HepG2 (cell line): ENCODE results near the gene EPHA6. TPM values are rescaled to one million over a fixed set of nuclear protein-coding genes. Genes with fewer than 3 reads are reported as not detected.

ENCODE experiments used
- ATAC-seq: fragments of 200-7000 bp; cut with Tn5 transposase; 3 replicates; pipeline ENCODE4 v1.9.1; 2020; ENCODE audit warnings: mild to moderate bottlenecking, moderate library complexity
- BruUV-seq: library from RNA; stranded (reverse); fragments of 400-500 nt; replicated peaks from 2 replicates; lab custom pipeline; 2021; lab: Mats Ljungman, UMichigan
- CTCF ChIA-PET: fragments of 300-600 bp; formaldehyde crosslinking; extraction: SDS; loops from one replicate; lab custom pipeline; 2021; ENCODE audit warnings: low total read pairs, inconsistent platforms, low intra/inter-chr PET ratio; lab: Yijun Ruan, JAX
- POLR2A ChIA-PET: fragments of 350-600 bp; sonication (Branson Sonifier 250); formaldehyde crosslinking; loops from one replicate; lab custom pipeline; 2020; ENCODE audit warnings: antibody characterized with exemption, inconsistent platforms; lab: Yijun Ruan, JAX
- DNase-seq: peaks from one replicate; pipeline ENCODE4 v3.0.0-alpha.2; 2015; ENCODE audit warnings: low spot score
- FAIRE-seq: peaks from 3 replicates; lab custom pipeline; 2011; peaks lifted over from hg19 to GRCh38; lab: Jason Lieb, UNC
- H2AFZ ChIP-seq: one replicate; pipeline ENCODE4 v1.6.1; 2011; ENCODE audit warnings: low read length, inconsistent platforms
- H3K27ac ChIP-seq: fragments of 300-600 bp; 3 replicates; pipeline ENCODE4 v1.8.0; 2011; ENCODE audit warnings: mixed run types, mild to moderate bottlenecking, mixed read lengths, low read length, inconsistent platforms; ENCODE audit not compliant: insufficient read depth; ENCODE audit errors: extremely low read length
- H3K27me3 ChIP-seq, 2 experiments: fragments of 200-600 bp in 1 of 2; 2 replicates in 1 of 2; 3 replicates in 1 of 2; pipeline versions ENCODE4 v1.6.0 to v1.8.0; 2011; ENCODE audit warnings: low read length in 2 of 2, mild to moderate bottlenecking in 2 of 2, moderate library complexity in 2 of 2, inconsistent platforms in 1 of 2; ENCODE audit not compliant: insufficient read depth in 2 of 2, control insufficient read depth in 1 of 2
- H3K36me3 ChIP-seq, 2 experiments: fragments of 200-600 bp in 1 of 2; replicated peaks in 1 of 2; 2 replicates in 1 of 2; 3 replicates in 1 of 2; pipeline versions ENCODE4 v1.5.1 to v1.8.0; 2011; ENCODE audit warnings: low read length in 2 of 2, inconsistent platforms in 1 of 2; ENCODE audit not compliant: insufficient read depth in 2 of 2, control insufficient read depth in 1 of 2
- H3K4me1 ChIP-seq: 2 replicates; pipeline ENCODE4 v1.5.1; 2012; ENCODE audit warnings: low read length, inconsistent platforms; ENCODE audit not compliant: insufficient read depth
- H3K4me2 ChIP-seq: 2 replicates; pipeline ENCODE4 v1.6.0; 2011; ENCODE audit warnings: low read depth, low read length, inconsistent platforms
- H3K4me3 ChIP-seq, 3 experiments: fragments of 200-600 bp in 1 of 3; sonication (generic), shearing (Covaris generic) in 1 of 3; replicated peaks in 1 of 3; 2 replicates each; pipeline ENCODE4 v1.5.1; 2011 to 2016; ENCODE audit warnings: low read length in 3 of 3, inconsistent platforms in 2 of 3, low read depth in 2 of 3, mild to moderate bottlenecking in 2 of 3, control low read depth in 1 of 3, mixed read lengths in 1 of 3; ENCODE audit not compliant: insufficient read depth in 1 of 3
- H3K79me2 ChIP-seq: one replicate; pipeline ENCODE4 v1.6.1; 2011; ENCODE audit warnings: low read length, inconsistent platforms; ENCODE audit not compliant: insufficient read depth
- H3K9ac ChIP-seq: 2 replicates; pipeline ENCODE4 v1.6.0; 2011; ENCODE audit warnings: mild to moderate bottlenecking, low read depth, low read length, inconsistent platforms; ENCODE audit not compliant: insufficient read depth
- H3K9me3 ChIP-seq: 2 replicates; pipeline ENCODE4 v1.5.1; 2012; ENCODE audit warnings: mild to moderate bottlenecking, low read length
- H4K20me1 ChIP-seq: 2 replicates; pipeline ENCODE4 v1.6.0; 2011; ENCODE audit warnings: inconsistent platforms, mild to moderate bottlenecking, low read length, moderate library complexity; ENCODE audit not compliant: insufficient read depth
- AGO1 ChIP-seq: fragments of 200-400 bp; formaldehyde crosslinking; IDR thresholded peaks from 2 replicates; pipeline ENCODE4 v1.6.1; 2017; ENCODE audit warnings: mild to moderate bottlenecking, low read depth, low read length, moderate library complexity; ENCODE audit not compliant: poor library complexity, severe bottlenecking
- NR2C2 ChIP-seq: sonication (generic); formaldehyde crosslinking; IDR thresholded peaks from 2 replicates; pipeline ENCODE4 v1.4.0; 2020; ENCODE audit warnings: missing genetic modification reagents, mild to moderate bottlenecking, moderate library complexity, borderline replicate concordance
- SNAI1 ChIP-seq: sonication (generic); formaldehyde crosslinking; IDR thresholded peaks from 2 replicates; pipeline ENCODE4 v1.5.0; 2020; ENCODE audit warnings: mild to moderate bottlenecking, missing genetic modification reagents, borderline replicate concordance
- TSC22D2 ChIP-seq: sonication (generic); formaldehyde crosslinking; IDR thresholded peaks from 2 replicates; pipeline ENCODE4 v1.5.1; 2020; ENCODE audit warnings: missing genetic modification reagents, mild to moderate bottlenecking, borderline replicate concordance
- ZNF431 ChIP-seq: sonication (generic); formaldehyde crosslinking; IDR thresholded peaks from 2 replicates; pipeline ENCODE4 v1.9.0; 2022; ENCODE audit warnings: missing genetic modification reagents, low read depth, mild to moderate bottlenecking, borderline replicate concordance
- ZNF766 ChIP-seq: sonication (generic); formaldehyde crosslinking; IDR thresholded peaks from 2 replicates; pipeline ENCODE4 v1.5.0; 2020; ENCODE audit warnings: missing genetic modification reagents, borderline replicate concordance
- WGBS: methylation state at CpG from one replicate; pipeline ENCODE4 v1.1.6; 2017; ENCODE audit warnings: low lambda C conversion rate; 5-methylcytosine and 5-hydroxymethylcytosine counted together
- in situ Hi-C: cut with HindIII; loops from 2 replicates; pipeline ENCODE4 v1.10.0; 2017; ENCODE audit warnings: low pct_unique_long_range_greater_than_20kb; ENCODE audit not compliant: extremely low pct_ligation_motif_present
- intact Hi-C: fragments of 100-400 bp; cut with micrococcal nuclease; formaldehyde crosslinking; loops from one replicate; pipeline ENCODE4 v1.10.0; 2022; ENCODE audit not compliant: unreplicated experiment
- polyA plus RNA-seq, 8 experiments: library from polyadenylated mRNA; depleted of rRNA in 3 of 8; stranded (reverse) in 7 of 8; unstranded in 1 of 8; fragments of >200 nt; fragmentation: Illumina TruSeq in 4 of 8; extraction: Trizol in 4 of 8; gene quantifications; 2 replicates each; pipeline versions ENCODE4 v1.2.1 to v1.2.3, GENCODE V29; 2011 to 2016; ENCODE audit warnings: low read depth in 4 of 8, missing spikeins in 1 of 8, mixed read lengths in 1 of 8; ENCODE audit not compliant: insufficient read depth in 1 of 8
- total RNA-seq, 5 experiments: library from RNA; depleted of rRNA; stranded (reverse); fragments of >200 nt; fragmentation: Illumina TruSeq; extraction: Trizol; gene quantifications; 2 replicates each; pipeline ENCODE4 v1.2.3, GENCODE V29; 2016; ENCODE audit warnings: low read depth in 1 of 5
- TF ChIP-seq, protein P1 (sequence below): sonication (generic); formaldehyde crosslinking; IDR thresholded peaks from 2 replicates; pipeline ENCODE4 v1.5.0; 2020; ENCODE audit warnings: mild to moderate bottlenecking, missing genetic modification reagents, borderline replicate concordance
- TF ChIP-seq, protein P2 (sequence below): sonication (generic); formaldehyde crosslinking; IDR thresholded peaks from 2 replicates; pipeline ENCODE4 v1.4.0; 2020; ENCODE audit warnings: missing genetic modification reagents, borderline replicate concordance

Gene EPHA6
- total and polyA plus RNA-seq, 2 of the 13 experiments (the other 11 are each of a cell fraction or from before 2014, with no cell fraction given) = not detected

DNA sequence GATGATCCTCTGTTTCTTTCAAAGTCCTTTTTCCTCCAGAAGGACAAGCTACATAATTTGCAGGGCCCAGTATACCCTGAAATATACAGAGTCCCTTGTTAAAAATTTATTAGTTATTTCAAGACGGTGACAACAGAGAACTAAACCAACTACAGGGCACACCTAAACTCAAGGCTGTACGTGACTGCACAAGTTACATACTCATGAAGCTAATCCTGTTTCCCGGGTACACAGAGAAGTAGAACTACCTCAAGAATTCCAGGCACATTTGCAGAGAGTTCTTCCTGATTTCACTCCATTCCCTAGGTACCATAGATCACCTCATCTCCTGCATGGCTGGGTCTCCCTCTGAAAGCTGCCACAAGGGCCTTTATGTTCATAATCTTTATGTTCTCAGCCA, 670.8 kb downstream of the EPHA6 start:
- intact Hi-C loops = no loop called here
- no peak for FAIRE-seq
- H2AFZ ChIP-seq = no peak overlapping the region

GRCh38 chr3:97487587-97487986, 673.2 kb downstream of the EPHA6 start:
- Histone ChIP-seq H3K36me3 (no peaks in the 10 kb centered on the region), H3K9ac (no peak overlapping the region), H3K4me1 (no peaks in the 10 kb centered on the region), H3K27ac (no peak overlapping the region), H2AFZ (no peak overlapping the region), H3K4me3 (no peak overlapping the region), H4K20me1 (no peaks in the 10 kb centered on the region), H3K9me3 (no peaks in the 10 kb centered on the region), H3K27me3 (no peaks in the 10 kb centered on the region), H3K79me2 (no peaks in the 10 kb centered on the region), H3K4me2 (no peak overlapping the region)
- CTCF ChIA-PET = no interaction called here
- BruUV-seq = no TSS peak
- in situ Hi-C loops = no loop called here
- ATAC-seq (no peak), DNase-seq (no peak), FAIRE-seq (no peak)
- intact Hi-C loops = no loop called here
- 0% methylated on average over 1 of the region's 1 CpG for WGBS
- POLR2A ChIA-PET = no interaction called here
- no peak for TF ChIP-seq ZNF431 (CRISPR knock-in tag)
- TF ChIP-seq AGO1 = no peak
- TF ChIP-seq SNAI1 (CRISPR knock-in tag) = no peak
- no peak for TF ChIP-seq ZNF766 (CRISPR knock-in tag)
- TF ChIP-seq, protein P1, sequence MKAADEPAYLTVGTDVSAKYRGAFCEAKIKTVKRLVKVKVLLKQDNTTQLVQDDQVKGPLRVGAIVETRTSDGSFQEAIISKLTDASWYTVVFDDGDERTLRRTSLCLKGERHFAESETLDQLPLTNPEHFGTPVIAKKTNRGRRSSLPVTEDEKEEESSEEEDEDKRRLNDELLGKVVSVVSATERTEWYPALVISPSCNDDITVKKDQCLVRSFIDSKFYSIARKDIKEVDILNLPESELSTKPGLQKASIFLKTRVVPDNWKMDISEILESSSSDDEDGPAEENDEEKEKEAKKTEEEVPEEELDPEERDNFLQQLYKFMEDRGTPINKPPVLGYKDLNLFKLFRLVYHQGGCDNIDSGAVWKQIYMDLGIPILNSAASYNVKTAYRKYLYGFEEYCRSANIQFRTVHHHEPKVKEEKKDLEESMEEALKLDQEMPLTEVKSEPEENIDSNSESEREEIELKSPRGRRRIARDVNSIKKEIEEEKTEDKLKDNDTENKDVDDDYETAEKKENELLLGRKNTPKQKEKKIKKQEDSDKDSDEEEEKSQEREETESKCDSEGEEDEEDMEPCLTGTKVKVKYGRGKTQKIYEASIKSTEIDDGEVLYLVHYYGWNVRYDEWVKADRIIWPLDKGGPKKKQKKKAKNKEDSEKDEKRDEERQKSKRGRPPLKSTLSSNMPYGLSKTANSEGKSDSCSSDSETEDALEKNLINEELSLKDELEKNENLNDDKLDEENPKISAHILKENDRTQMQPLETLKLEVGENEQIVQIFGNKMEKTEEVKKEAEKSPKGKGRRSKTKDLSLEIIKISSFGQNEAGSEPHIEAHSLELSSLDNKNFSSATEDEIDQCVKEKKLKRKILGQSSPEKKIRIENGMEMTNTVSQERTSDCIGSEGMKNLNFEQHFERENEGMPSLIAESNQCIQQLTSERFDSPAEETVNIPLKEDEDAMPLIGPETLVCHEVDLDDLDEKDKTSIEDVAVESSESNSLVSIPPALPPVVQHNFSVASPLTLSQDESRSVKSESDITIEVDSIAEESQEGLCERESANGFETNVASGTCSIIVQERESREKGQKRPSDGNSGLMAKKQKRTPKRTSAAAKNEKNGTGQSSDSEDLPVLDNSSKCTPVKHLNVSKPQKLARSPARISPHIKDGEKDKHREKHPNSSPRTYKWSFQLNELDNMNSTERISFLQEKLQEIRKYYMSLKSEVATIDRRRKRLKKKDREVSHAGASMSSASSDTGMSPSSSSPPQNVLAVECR = no peak
- no peak for TF ChIP-seq TSC22D2

More for the DNA sequence above, 670.8 kb downstream of the EPHA6 start:
- Histone ChIP-seq H3K4me1 (no peaks in the 10 kb centered on the region), H3K79me2 (no peaks in the 10 kb centered on the region), H3K4me3 (no peak overlapping the region), H3K4me2 (no peak overlapping the region), H3K9me3 (no peaks in the 10 kb centered on the region), H3K27me3 (no peaks in the 10 kb centered on the region), H3K9ac (no peak overlapping the region), H3K36me3 (no peaks in the 10 kb centered on the region), H3K27ac (no peak overlapping the region), H4K20me1 (no peaks in the 10 kb centered on the region)
- BruUV-seq = no TSS peak
- ChIA-PET POLR2A (no interaction called here), CTCF (no interaction called here)
- in situ Hi-C loops = no loop called here
- no peak for DNase-seq
- 5% methylated on average over 3 of the region's 3 CpGs for WGBS
- TF ChIP-seq, protein P2, sequence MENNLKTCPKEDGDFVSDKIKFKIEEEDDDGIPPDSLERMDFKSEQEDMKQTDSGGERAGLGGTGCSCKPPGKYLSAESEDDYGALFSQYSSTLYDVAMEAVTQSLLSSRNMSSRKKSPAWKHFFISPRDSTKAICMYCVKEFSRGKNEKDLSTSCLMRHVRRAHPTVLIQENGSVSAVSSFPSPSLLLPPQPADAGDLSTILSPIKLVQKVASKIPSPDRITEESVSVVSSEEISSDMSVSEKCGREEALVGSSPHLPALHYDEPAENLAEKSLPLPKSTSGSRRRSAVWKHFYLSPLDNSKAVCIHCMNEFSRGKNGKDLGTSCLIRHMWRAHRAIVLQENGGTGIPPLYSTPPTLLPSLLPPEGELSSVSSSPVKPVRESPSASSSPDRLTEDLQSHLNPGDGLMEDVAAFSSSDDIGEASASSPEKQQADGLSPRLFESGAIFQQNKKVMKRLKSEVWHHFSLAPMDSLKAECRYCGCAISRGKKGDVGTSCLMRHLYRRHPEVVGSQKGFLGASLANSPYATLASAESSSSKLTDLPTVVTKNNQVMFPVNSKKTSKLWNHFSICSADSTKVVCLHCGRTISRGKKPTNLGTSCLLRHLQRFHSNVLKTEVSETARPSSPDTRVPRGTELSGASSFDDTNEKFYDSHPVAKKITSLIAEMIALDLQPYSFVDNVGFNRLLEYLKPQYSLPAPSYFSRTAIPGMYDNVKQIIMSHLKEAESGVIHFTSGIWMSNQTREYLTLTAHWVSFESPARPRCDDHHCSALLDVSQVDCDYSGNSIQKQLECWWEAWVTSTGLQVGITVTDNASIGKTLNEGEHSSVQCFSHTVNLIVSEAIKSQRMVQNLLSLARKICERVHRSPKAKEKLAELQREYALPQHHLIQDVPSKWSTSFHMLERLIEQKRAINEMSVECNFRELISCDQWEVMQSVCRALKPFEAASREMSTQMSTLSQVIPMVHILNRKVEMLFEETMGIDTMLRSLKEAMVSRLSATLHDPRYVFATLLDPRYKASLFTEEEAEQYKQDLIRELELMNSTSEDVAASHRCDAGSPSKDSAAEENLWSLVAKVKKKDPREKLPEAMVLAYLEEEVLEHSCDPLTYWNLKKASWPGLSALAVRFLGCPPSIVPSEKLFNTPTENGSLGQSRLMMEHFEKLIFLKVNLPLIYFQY (CRISPR knock-in tag) = no peak
- no peak for TF ChIP-seq NR2C2 (CRISPR knock-in tag)
- no peak for ATAC-seq
